ENCODE measurements around the gene HSF2BP.

- TF ChIP-seq SP1 (IDR thresholded peaks at IDR 0.05; ENCODE audit: low read depth, low read length) (no peak), ATF3 (IDR thresholded peaks at IDR 0.05; ENCODE audit: insufficient read depth, low read depth, low read length) (no peak), CHD7 (IDR thresholded peaks at IDR 0.05; ENCODE audit: insufficient replicate concordance, low read length) (no peak), POLR2A (IDR thresholded peaks at IDR 0.05; ENCODE audit: control extremely low read depth in 1 of 2, low read depth in 2 of 2, low read length in 2 of 2) (no peak), CTCF (IDR thresholded peaks at IDR 0.05; ENCODE audit: control extremely low read depth in 1 of 3, insufficient read depth in 1 of 3, low read depth in 1 of 3, low read length in 3 of 3) (no peak)
Observed at GRCh38 chr21:43669828-43670605, 10.7 kb upstream of the HSF2BP start.
